ENCODE data around the gene HMGCS1.
"Not testable (repeated sequence)": the region's sequence is repeated elsewhere in the genome, so short reads cannot be mapped to it uniquely, and the experiment has no call there.

The HMGCS1 gene

GRCh38 chr5:43273552-43273951 lies 39.7 kb downstream of the HMGCS1 start:
- DNase-seq (ENCODE audit: low spot score), result no peak

GRCh38 chr5:43270645-43271044 lies 42.6 kb downstream of the HMGCS1 start:
- no peak for DNase-seq (ENCODE audit: low spot score)

- no peak for DNase-seq (ENCODE audit: low spot score)
Measured at GRCh38 chr5:43268188-43268820, 44.9 kb downstream of the HMGCS1 start.

- not testable (repeated sequence) for DNase-seq (ENCODE audit: low spot score)
Measured at GRCh38 chr5:43262269-43262668, 50.9 kb downstream of the HMGCS1 start.

GRCh38 chr5:43258116-43258515 lies 55.1 kb downstream of the HMGCS1 start:
- no peak for DNase-seq (ENCODE audit: low spot score)

- DNase-seq (ENCODE audit: low spot score), result no peak
Measured at GRCh38 chr5:43256261-43256966, 56.8 kb downstream of the HMGCS1 start.

GRCh38 chr5:43255704-43256103 lies 57.5 kb downstream of the HMGCS1 start:
- DNase-seq (ENCODE audit: low spot score), result no peak

- no peak for DNase-seq (ENCODE audit: low spot score)
Measured at GRCh38 chr5:43251754-43252153, 61.5 kb downstream of the HMGCS1 start.

GRCh38 chr5:43245724-43246385 lies 67.4 kb downstream of the HMGCS1 start:
- DNase-seq (ENCODE audit: low spot score), result no peak

- DNase-seq (ENCODE audit: low spot score), result no peak
Measured at GRCh38 chr5:43244823-43245565, 68.2 kb downstream of the HMGCS1 start.

GRCh38 chr5:43243270-43243669 lies 69.9 kb downstream of the HMGCS1 start:
- no peak for DNase-seq (ENCODE audit: low spot score)

GRCh38 chr5:43242196-43242595 lies 71.0 kb downstream of the HMGCS1 start:
- no peak for DNase-seq (ENCODE audit: low spot score)

Data from kidney capillary endothelial cell (primary cell).